ENCODE measurements around the gene RNU2-63P.
"Not testable (repeated sequence)": the region's sequence is repeated elsewhere in the genome, so short reads cannot be mapped to it uniquely, and the experiment has no call there.

The RNU2-63P gene

DNA sequence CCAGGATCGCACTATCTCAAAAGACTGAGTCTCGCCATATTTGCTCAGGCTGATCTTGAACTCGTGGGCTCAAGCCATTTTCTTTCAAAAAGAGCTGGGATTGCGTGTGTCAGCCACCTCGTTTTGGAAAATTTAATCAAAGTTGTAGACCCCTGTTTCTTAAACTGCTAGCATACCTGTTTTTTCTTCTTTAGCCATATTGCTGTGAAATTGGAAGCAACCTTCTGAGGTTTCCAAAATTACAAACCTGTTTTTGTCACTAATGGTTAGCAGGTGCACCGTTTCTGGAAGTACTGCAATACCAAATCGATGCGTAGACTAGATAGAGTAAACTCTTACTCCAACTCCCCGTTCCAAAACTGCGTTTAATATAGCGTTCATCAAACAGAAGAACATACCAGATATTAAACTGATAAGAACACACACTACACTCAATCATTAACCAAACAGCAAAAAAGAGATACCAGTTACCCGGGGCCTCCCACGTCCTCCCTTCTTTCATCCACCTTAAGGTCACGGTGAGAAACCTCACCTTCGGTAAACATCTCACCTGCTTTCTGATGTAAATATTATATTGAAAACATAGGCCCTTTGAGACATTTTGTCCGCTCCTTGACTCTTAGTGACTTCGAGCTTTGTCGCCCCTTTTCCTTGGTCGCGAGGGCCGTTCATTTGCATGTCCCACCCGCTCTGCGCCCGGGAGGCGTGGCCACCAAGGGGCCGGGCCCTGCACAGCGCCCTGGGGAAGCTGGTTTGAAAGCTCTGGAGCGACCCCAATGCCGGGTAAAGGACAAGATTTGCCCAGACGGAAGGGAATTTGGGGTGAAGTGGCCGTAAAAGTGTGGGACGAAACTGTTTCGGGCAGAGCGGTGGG, at the start of gene RNU2-63P:
Gene RNU2-63P, minus strand, starts transcription at position 462 of the 874 bp plus-strand sequence.
- peak; percentile 67 for DNase-seq

GRCh38 chr2:88061295-88061694, 44.9 kb upstream of the RNU2-63P start:
- DNase-seq, result no peak

DNA sequence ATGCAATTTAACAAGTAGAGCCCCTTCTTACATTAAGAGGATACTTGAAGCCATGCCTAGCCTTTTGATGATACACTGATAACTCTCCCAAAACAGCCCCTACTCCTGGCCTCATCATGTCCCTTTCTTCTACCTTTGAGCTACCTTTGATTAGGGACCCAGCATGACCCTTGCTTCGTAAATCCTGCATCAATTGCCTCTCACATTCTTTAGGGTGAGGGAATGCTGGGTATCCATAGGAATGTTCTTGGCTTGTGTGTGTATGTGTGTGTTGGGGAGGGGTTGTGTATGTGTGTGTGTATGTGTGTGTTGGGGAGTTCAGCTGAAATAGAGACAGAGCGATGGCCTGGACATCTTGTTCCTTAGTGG, 44.5 kb upstream of the RNU2-63P start:
- no peak for DNase-seq

- no peak for DNase-seq
Observed at GRCh38 chr2:88059979-88060906, 43.9 kb upstream of the RNU2-63P start.

DNA sequence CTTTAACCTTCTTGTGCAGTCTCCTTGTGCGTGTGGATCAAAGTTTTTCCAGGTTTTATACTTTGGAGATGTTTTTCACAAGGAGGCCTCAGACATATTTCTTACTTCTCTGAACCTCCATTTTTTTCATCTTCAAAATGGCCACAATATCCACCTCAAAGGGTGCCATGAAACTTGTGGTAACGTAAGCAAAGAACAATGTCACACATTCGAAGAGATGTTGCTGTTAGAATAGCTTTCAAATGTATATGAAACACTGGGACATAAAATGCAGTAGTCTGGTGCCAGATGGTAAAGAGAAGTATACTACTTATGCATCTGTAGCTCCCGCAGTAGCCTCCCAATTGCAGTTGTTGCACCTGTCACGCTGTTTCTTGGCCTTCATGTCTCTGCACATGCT, 41.8 kb upstream of the RNU2-63P start:
- no peak for DNase-seq

- DNase-seq, result no peak
Observed at GRCh38 chr2:88057437-88057844, 41.1 kb upstream of the RNU2-63P start.

- DNase-seq, result peak; percentile 92
Observed at GRCh38 chr2:88055371-88056128, 39.2 kb upstream of the RNU2-63P start, which contains the start of gene KRCC1. KRCC1 (minus strand) TSS chr2:88055783; CDS start chr2:88028563, 27,220 bp downstream.

GRCh38 chr2:88054782-88055370, 38.5 kb upstream of the RNU2-63P start:
- DNase-seq, result no peak

GRCh38 chr2:88053934-88054781, 37.8 kb upstream of the RNU2-63P start:
- DNase-seq, result no peak

DNA sequence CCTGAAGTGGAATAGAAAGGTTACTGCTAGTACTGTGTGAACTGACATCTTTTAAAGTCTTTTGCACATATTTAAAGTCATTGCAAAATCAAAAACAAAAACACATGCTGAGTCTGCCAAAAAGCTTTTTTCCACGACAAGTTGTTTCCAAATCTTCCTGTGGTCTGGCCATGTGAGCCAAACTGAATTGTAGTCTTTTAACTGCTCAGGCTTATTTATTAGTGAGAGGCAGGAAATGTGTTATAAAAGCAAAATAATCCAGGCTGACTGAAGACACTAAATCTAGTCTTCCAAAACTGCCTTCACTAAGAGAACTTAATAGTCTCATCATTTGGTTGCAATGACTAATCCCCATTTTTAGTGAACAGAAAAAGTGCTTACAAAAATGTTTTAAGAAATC, 36.9 kb upstream of the RNU2-63P start:
- no peak for DNase-seq

DNA sequence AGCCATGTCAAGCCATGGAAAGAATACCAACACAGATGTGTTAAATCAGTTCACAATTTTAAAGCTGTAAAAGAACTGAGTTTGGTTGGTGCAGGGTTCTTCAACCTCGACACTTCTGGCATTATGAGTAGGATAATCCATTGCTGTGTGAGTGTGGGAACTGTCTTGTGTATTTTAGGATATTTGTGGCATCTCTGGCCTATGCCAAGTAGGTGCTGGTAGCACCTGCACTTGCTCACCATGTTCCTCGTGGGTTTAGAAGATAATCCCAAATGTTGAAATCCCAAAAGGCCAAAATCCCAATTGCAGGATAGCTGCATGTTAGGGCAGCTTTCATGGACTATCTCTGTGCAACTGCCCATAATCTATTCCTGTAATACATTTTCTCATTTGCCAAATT, 35.4 kb upstream of the RNU2-63P start:
- no peak for DNase-seq

GRCh38 chr2:88049622-88050021, 33.3 kb upstream of the RNU2-63P start:
- no peak for DNase-seq

DNA sequence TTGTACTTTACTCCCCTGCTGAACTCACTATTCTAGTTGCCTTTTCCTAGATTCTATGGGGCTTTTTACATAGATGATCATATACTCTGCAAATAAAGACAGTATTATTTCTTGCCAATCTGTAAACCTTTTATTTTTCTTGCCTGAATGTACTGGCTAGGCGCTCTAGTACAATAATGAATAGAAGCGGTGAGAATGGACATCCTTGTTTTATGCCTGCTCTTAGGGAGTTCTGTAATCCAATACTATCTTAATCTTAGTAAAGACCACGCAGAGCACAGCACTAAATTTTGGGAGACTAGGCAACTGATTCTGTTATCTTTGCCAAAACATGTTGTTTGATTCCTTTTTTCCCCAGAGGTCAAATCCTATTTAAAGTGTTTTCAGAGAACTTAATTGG, 32.2 kb upstream of the RNU2-63P start:
- DNase-seq, result no peak

DNA sequence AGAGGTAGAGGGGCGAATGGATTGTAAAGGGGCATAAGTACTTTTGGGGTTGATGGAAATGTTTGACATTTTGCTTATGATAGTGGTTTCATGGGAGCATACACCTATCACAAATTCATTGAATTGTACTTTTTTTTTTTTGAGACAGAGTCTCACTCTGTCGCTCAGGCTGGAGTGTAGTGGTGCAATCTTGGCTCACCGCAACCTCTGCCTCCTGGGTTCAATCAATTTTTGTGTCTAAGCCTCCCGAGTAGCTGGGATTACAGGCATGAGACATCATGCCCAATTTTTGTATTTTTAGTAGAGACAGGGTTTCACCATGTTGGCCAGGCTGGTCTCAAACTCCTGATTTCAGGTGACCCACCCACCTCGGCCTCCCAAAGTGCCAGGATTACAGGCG, 29.2 kb upstream of the RNU2-63P start:
- not testable (repeated sequence) for DNase-seq

GRCh38 chr2:88042476-88042875, 26.1 kb upstream of the RNU2-63P start:
- no peak for DNase-seq

DNA sequence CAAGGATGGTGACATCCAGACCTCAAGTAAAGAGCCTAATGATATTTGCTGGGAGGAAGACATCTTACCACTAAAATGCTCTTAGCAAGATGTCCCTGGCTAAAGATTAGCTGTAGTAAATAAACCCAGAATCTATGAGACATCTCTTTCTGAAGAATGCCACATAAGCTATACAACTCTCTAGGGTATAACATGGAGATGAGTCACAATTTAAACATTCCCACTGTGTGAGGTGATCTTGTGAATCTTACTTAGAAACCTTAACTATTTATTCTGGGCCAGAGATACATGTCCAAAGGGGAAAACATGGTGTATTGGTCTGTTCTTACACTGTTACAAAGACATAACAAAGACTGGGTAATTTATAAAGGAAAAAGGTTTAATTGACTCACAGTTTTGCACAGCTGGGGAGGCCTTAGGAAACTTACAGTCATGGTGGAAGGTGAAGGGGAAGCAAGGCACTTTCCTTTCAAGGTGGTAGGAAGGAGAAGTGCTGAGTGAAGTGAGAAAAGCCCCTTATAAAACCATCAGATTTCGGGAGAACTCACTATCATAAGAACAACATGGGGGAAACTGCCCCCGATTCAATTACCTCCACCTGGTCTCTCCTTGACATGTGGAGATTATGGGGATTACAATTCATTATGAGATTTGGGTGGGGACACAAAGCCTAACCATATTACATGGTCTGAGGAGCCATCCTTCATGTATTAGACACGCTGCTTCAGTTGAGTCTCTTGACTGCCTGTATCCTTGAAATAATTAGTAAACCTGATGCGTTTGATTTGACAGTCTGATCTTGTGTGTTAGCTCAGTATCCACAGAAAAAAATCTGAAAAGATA, 22.1 kb upstream of the RNU2-63P start:
- no peak for DNase-seq

DNA sequence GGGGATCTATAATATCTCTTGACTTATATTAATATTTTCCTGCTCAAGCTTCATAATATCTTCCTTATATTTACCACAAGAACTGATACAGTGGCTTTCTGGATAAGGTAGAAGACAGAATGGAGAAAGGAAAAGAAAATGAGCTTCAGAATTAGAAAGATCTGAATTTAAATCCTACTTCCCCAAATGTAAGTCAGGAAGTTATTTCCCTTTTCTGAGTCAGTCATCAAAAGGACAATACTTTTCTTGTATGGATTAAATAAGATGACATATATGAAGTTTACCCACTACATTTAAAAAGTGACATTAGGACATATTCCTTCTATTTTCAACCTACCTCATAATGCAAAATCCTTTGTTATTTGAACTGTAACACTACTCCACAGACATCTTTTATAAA, 20.3 kb upstream of the RNU2-63P start:
- no peak for DNase-seq

- no peak for DNase-seq
Observed at GRCh38 chr2:88036182-88036581, 19.8 kb upstream of the RNU2-63P start.

DNA sequence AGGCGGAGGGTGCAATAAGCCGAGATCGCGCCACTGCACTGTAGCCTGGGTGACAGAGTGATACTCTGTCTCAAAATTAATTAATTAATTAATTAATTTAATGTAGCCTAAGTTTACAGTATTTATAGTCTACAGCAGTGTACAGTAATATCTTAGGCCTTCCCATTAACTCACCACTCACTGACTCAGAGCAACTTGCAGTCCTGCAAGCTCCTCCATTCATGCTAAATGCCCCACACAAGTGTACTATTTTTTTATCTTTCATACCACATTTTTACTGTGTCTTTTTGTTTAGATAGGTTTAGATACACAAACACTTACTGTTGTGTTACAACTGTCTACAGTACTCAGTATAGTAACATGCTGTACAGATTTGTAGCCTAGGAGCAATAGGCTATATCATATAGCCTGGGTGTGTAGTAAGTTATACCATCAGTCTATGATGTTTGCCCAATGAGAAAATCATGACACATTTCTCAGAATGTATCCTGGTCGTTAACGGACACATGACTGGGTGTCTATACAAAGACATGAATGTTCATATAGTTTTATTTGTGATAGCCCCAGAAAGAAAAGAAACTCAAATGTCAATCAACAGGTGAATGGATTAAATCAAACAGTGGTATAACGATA, 15.8 kb upstream of the RNU2-63P start:
- DNase-seq, result no peak

GRCh38 chr2:88028931-88029330, 12.6 kb upstream of the RNU2-63P start:
- no peak for DNase-seq

Data from activated effector memory CD4-positive, alpha-beta T cell treated with Interleukin-2 at 50 U/mL for 16 hours (primary cell).